Measurements from ENCODE around the gene HMCN1. TPM values are rescaled to one million over a fixed set of nuclear protein-coding genes. Genes with fewer than 3 reads are reported as not detected.

Gene HMCN1
- total RNA-seq, 2 donors from 2014 or later = 1.3 to 3.7 TPM

- Histone ChIP-seq H3K36me3 (no peaks in the 10 kb centered on the region), H3K4me1 (no peaks in the 10 kb centered on the region), H3K27me3 (no peaks in the 10 kb centered on the region), H3K9ac (ENCODE audit: low read depth in 2 of 2, low read length in 2 of 2) (no peak overlapping the region), H3K27ac (no peak overlapping the region), H3K4me3 (no peak overlapping the region), H3K9me3 (no peaks in the 10 kb centered on the region)
- intact Hi-C loops (cut with DNase I) = no loop called here
- no peak for TF ChIP-seq CTCF (IDR thresholded peaks at IDR 0.05)
- DNase-seq = no peak
Observed at GRCh38 chr1:185984113-185984836, 250.1 kb downstream of the HMCN1 start.

- H3K27ac ChIP-seq = no peak overlapping the region
- no peaks in the 10 kb centered on the region for H3K9me3 ChIP-seq
- no peaks in the 10 kb centered on the region for H3K27me3 ChIP-seq
- DNase-seq = no peak
- H3K9ac ChIP-seq (ENCODE audit: low read depth in 2 of 2, low read length in 2 of 2) = no peak overlapping the region
- no peaks in the 10 kb centered on the region for H3K36me3 ChIP-seq
- TF ChIP-seq CTCF (IDR thresholded peaks at IDR 0.05) = no peak
- no peak overlapping the region for H3K4me3 ChIP-seq
- intact Hi-C loops (cut with DNase I) = no loop called here
- no peaks in the 10 kb centered on the region for H3K4me1 ChIP-seq
Observed at GRCh38 chr1:185987611-185988321, 253.6 kb downstream of the HMCN1 start.

- Histone ChIP-seq H3K36me3 (no peaks in the 10 kb centered on the region), H3K4me1 (no peaks in the 10 kb centered on the region), H3K27ac (no peak overlapping the region), H3K9ac (ENCODE audit: low read depth in 2 of 2, low read length in 2 of 2) (no peak overlapping the region), H3K4me3 (no peak overlapping the region), H3K27me3 (no peaks in the 10 kb centered on the region), H3K9me3 (no peaks in the 10 kb centered on the region)
- intact Hi-C loops (cut with DNase I) = no loop called here
- no peak for DNase-seq
- no peak for TF ChIP-seq CTCF (IDR thresholded peaks at IDR 0.05)
Observed at GRCh38 chr1:185990565-185990964, 256.4 kb downstream of the HMCN1 start.

DNA sequence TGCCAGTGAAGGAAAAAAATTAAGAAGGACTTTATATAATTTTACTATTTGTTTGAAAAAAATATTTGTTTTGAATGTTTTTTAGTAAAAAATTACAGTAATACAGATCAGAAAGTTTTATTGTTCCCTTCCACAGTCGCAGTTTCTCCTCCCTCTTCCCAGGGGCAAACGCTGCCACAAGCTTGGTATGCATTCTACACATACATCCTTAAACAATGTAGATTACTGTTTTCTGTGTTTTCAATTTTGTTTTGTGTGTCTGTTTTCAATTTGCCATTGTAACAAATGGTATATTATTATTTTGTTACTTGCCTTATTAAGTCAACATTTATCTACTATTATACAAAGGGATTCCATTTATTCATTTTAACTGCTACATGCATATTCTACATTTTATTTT, 257.1 kb downstream of the HMCN1 start:
- H3K9me3 ChIP-seq = no peaks in the 10 kb centered on the region
- H3K36me3 ChIP-seq = no peaks in the 10 kb centered on the region
- no peaks in the 10 kb centered on the region for H3K27me3 ChIP-seq
- H3K4me3 ChIP-seq = no peak overlapping the region
- TF ChIP-seq CTCF (IDR thresholded peaks at IDR 0.05) = no peak
- intact Hi-C loops (cut with DNase I) = no loop called here
- H3K9ac ChIP-seq (ENCODE audit: low read depth in 2 of 2, low read length in 2 of 2) = no peak overlapping the region
- no peaks in the 10 kb centered on the region for H3K4me1 ChIP-seq
- no peak overlapping the region for H3K27ac ChIP-seq
- DNase-seq = no peak

DNA sequence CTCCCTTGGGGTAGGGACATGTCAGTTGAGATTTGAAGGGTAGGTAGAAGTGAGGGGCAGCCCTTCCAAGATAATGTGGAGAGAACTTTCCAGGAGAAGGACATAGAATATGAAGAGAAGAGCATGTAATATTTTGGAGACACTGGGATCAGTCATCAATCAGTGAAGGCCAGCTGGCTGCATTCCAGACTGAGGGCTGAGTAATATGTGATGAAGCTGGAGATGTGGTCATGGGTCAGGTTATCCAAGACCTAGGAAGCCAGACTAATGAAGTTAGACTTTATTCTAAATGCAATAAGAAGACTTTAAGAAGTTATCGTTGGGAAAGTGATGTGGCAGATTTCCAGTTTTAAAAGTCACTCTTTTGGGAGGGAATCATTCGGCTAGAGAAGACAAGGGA, 262.0 kb downstream of the HMCN1 start:
- DNase-seq = no peak
- TF ChIP-seq CTCF (IDR thresholded peaks at IDR 0.05) = no peak
- Histone ChIP-seq H3K9me3 (no peaks in the 10 kb centered on the region), H3K4me3 (no peak overlapping the region), H3K9ac (ENCODE audit: low read depth in 2 of 2, low read length in 2 of 2) (no peak overlapping the region), H3K4me1 (no peaks in the 10 kb centered on the region), H3K27ac (no peak overlapping the region), H3K36me3 (no peaks in the 10 kb centered on the region), H3K27me3 (no peaks in the 10 kb centered on the region)
- intact Hi-C loops (cut with DNase I) = no loop called here

Data from colonic mucosa (tissue), 4 donors.